GM19023 (cell line): Measurements from ENCODE around the gene PSMC4.

Experiments used
- ATAC-seq: cut with Tn5 transposase; IDR thresholded peaks from one replicate; pipeline ENCODE4 v1.9.1; 2021; ENCODE audit warnings: mild to moderate bottlenecking, moderate library complexity; ENCODE audit not compliant: unreplicated experiment

Gene PSMC4

GRCh38 chr19:39987167-39987566 is 16.2 kb downstream of the PSMC4 start:
- no peak for ATAC-seq

DNA sequence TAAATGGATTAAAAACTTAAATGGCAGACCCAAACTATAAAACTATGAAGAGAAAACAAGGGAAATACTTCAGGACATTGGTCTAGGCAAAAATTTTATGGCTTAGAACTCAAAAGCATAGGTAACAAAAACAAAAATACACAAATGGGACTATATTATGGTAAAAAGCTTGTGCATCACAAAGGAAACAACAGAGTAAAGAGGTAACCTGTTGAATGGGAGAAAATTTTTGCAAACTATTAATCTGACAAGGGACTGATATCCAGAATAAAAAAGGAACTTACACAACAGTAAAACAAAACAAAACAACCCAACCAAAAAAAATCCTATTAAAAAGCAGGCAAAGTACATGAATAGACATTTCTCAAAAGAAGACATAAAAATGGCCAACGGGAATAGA is 16.6 kb downstream of the PSMC4 start:
- no peak for ATAC-seq

GRCh38 chr19:39993605-39994004 is 22.6 kb downstream of the PSMC4 start:
- no peak for ATAC-seq

DNA sequence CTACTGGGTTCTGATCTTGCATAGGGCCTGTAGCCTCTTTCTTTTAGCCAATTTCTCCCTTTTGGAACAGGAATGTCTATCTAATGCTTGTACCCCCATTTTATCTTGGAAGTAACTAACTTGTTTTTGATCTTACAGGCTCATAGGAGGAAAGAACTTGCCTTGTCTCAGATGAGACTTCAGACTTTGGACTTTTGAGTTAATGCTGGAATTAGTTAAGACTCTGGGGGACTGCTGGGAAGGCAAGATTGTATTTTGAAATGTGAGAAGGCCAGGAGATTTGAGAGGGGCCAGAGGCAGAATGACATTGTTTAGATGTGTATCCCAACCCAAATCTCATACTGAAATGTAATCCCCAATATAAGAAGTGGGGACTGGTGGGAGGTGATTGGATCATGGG is 23.4 kb downstream of the PSMC4 start:
- ATAC-seq: no peak

GRCh38 chr19:39995794-39996193 is 24.8 kb downstream of the PSMC4 start:
- ATAC-seq: no peak

DNA sequence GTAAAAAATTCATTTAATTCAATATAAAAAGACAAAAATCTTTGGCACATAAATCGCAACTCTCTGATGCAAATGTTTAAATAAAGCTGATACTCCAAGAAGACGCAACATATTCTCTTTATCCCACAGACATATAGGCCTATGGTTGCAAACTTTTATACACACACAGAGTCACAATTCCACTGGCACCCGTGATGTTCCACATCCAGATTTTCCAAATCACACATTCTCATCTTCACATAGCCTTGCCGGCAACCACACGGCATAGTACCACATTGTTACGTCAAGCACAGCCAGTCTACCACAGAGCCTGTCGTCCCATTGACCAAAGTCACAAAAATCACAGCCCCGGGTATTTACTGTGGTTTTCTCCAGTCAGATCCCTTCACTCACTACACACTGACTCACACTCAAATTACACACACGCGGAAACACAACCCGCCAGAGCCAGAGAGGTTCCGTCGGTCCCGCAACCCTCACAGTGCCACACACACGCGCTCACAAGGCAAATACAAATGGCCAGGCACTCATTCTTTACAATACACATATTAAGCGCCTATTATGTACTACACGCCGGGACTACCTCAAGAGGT is 25.3 kb downstream of the PSMC4 start:
- ATAC-seq: peak; percentile 36

DNA sequence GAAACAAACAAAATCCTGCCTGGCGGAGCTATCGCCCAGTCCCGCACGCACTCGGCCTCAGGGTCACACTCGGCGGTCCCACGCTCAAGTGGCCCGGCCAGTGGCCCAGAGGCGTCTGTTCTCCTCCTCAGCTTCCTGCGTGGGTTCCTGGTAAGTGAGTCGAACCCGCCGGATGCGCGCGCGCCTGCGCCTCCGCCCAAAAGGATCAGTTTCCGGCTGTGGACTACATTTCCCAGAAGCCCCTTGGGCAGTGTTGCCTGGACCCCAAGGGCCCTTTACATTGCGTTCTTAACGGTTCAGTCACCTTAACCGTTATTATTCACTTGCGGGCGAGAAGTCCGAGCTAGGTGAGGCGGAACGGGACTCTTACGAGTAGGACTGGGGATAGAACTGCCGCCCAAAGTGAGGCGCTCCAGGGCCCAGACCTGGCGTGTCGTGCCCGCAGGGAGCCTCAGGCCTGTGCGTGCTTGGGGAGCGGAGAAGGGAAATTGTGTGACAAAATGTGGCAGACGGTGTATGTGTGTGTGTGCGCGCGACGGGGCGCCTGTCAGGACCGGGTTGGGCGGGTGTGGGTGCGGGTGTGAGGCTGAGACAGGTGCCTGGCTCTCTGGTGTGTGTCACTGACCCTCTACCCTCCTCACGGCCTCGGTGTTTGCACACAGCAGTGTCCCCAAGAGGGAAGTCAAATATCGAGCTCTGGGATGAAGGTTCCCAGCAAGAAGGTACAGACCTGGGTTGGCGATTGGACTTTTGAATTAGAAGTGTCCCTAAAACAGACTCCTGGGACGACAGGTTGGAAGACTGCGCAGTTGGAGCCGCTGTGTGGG is 26.1 kb downstream of the PSMC4 start, which contains the start of gene ZNF546:
Gene ZNF546, plus strand, starts transcription at position 250 of the 827 bp plus-strand sequence. CDS start 1,267 bp downstream, outside the sequence.
- ATAC-seq: peak; percentile 80

DNA sequence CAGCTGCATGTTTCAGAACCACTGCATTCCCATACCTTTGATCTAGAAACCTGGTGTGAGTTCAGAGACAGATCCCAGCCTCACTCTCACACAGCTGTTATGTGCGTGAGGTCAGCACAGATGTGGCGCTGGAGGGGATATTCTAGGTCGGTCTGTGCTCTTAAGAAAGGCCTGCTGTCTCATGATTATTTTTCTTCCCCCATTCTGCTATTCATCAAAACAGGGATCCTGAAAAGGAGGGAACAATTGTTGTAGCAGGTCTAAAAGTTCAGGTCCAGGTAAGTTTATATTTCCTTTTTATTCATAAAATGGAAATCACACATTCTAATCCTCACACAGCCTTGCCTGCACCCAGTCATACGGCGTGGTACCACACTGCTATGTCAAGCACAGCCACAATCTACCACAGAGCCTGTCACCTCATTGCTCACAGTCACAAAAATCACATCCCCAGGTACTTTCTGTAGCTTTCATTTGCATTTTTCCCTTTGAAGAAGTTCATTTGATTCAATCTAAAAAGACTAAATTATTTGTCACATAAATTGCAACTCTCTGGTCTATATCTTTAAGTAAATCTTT is 26.8 kb downstream of the PSMC4 start:
- no peak for ATAC-seq

GRCh38 chr19:39998501-39998900 is 27.5 kb downstream of the PSMC4 start:
- ATAC-seq: no peak

GRCh38 chr19:40005691-40006272 is 34.8 kb downstream of the PSMC4 start:
- ATAC-seq: no peak

DNA sequence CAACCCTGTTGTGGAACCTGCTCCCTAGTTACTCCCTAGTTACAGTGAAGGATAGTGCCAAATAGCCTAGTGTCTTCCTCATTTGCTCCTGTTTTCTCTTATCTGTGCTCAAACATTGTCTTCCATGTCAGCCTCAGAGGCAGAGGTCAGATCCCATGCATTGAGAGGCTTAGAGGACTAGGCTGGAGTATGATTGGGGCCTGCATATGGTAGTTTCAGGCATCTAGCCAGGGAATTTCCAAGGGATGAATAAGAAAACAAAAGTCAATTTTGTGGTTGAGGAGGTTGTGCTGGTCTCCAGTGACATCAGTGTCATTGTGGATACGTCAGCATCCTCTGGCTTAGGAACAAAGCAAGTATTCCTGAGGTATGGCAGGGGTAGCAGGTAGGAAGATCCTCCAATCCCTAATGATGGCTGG is 35.3 kb downstream of the PSMC4 start:
- no peak for ATAC-seq

- no peak for ATAC-seq
Observed at GRCh38 chr19:40009674-40010073, 38.7 kb downstream of the PSMC4 start.

DNA sequence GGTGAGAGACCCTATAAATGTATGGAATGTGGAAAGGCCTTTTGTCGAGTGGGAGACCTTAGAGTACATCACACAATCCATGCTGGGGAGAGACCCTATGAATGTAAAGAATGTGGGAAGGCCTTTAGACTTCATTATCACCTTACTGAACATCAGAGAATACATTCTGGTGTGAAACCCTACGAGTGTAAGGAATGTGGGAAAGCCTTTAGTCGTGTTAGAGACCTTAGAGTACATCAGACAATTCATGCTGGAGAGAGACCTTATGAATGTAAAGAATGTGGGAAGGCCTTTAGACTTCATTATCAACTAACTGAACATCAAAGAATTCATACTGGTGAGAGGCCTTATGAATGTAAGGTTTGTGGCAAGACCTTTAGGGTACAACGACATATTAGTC is 43.0 kb downstream of the PSMC4 start:
- no peak for ATAC-seq

GRCh38 chr19:40023969-40024368 is 53.0 kb downstream of the PSMC4 start:
- ATAC-seq: no peak

- ATAC-seq: no peak
Observed at GRCh38 chr19:40025938-40026596, 55.1 kb downstream of the PSMC4 start.

DNA sequence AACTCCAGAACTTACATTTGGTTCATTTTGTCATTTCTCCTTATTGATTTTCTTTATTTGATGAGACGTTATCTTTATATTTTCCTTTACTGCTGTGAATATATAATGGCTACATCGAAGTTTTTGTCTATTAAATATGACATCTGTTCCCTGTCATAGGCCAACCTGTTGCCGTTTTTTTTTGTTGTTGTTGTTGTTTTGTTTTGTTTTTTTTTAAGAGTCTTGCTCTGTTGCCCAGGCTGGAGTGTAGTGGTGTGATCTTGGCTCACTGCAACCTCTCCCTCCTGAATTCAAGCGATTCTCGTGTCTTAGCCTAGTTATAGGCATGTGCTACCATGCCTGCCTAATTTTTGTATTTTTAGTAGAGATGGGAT is 55.6 kb downstream of the PSMC4 start:
- no peak for ATAC-seq
